ENCODE measurements around the gene CRACR2A.
A peak's percentile ranks its signal among the peaks of the same experiment; 100 is the strongest.

Gene CRACR2A

GRCh38 chr12:3753544-3754284 is 805 bp upstream of the CRACR2A start:
- FAIRE-seq (peak; percentile 64), DNase-seq (ENCODE audit: insufficient read length, low spot score) (no peak)
- TF ChIP-seq SPI1 (IDR thresholded peaks at IDR 0.05; ENCODE audit: low read depth, low read length) (no peak), POLR2AphosphoS5 (IDR thresholded peaks at IDR 0.05; ENCODE audit: low read depth, low read length) (no peak)

- DNase-seq (ENCODE audit: insufficient read length, low spot score): peak; percentile 72
- TF ChIP-seq POLR2A (IDR thresholded peaks at IDR 0.05; ENCODE audit: low read depth, low read length) (peak; percentile 90), TAF1 (IDR thresholded peaks at IDR 0.05; ENCODE audit: low read depth, low read length) (no peak), POU2F2 (IDR thresholded peaks at IDR 0.05; ENCODE audit: low read depth, low read length) (peak; percentile 78), SPI1 (IDR thresholded peaks at IDR 0.05; ENCODE audit: low read depth, low read length) (peak; percentile 61), POLR2AphosphoS5 (IDR thresholded peaks at IDR 0.05; ENCODE audit: low read depth, low read length) (peak; percentile 85), PAX5 (IDR thresholded peaks at IDR 0.05; ENCODE audit: insufficient read depth, low read length, severe bottlenecking) (peak; percentile 79)
- FAIRE-seq: peak; percentile 98
Observed at GRCh38 chr12:3752096-3752709, 706 bp downstream of the CRACR2A start.

- FAIRE-seq (peak; percentile 69), DNase-seq (ENCODE audit: insufficient read length, low spot score) (no peak)
- no peak for TF ChIP-seq PAX5 (IDR thresholded peaks at IDR 0.05; ENCODE audit: insufficient read depth, low read length, severe bottlenecking)
- no peak for TF ChIP-seq POLR2AphosphoS5 (IDR thresholded peaks at IDR 0.05; ENCODE audit: low read depth, low read length)
- no peak for TF ChIP-seq SPI1 (IDR thresholded peaks at IDR 0.05; ENCODE audit: low read depth, low read length)
- no peak for TF ChIP-seq TAF1 (IDR thresholded peaks at IDR 0.05; ENCODE audit: low read depth, low read length)
- TF ChIP-seq POU2F2 (IDR thresholded peaks at IDR 0.05; ENCODE audit: low read depth, low read length): no peak
- TF ChIP-seq POLR2A (IDR thresholded peaks at IDR 0.05; ENCODE audit: low read depth, low read length): no peak
Observed at GRCh38 chr12:3751151-3752095, 1.5 kb downstream of the CRACR2A start.

- DNase-seq (ENCODE audit: insufficient read length, low spot score) (no peak), FAIRE-seq (no peak)
- no peak for TF ChIP-seq SPI1 (IDR thresholded peaks at IDR 0.05; ENCODE audit: low read depth, low read length)
- TF ChIP-seq POU2F2 (IDR thresholded peaks at IDR 0.05; ENCODE audit: low read depth, low read length): no peak
- no peak for TF ChIP-seq POLR2AphosphoS5 (IDR thresholded peaks at IDR 0.05; ENCODE audit: low read depth, low read length)
- TF ChIP-seq POLR2A (IDR thresholded peaks at IDR 0.05; ENCODE audit: low read depth, low read length): no peak
Observed at GRCh38 chr12:3750616-3751015, 2.3 kb downstream of the CRACR2A start.

GRCh38 chr12:3748620-3749019 is 4.3 kb downstream of the CRACR2A start:
- DNase-seq (ENCODE audit: insufficient read length, low spot score) (no peak), FAIRE-seq (no peak)
- TF ChIP-seq POLR2AphosphoS5 (IDR thresholded peaks at IDR 0.05; ENCODE audit: low read depth, low read length) (no peak), POU2F2 (IDR thresholded peaks at IDR 0.05; ENCODE audit: low read depth, low read length) (no peak), POLR2A (IDR thresholded peaks at IDR 0.05; ENCODE audit: low read depth, low read length) (no peak), PAX5 (IDR thresholded peaks at IDR 0.05; ENCODE audit: insufficient read depth, low read length, severe bottlenecking) (no peak), TAF1 (IDR thresholded peaks at IDR 0.05; ENCODE audit: low read depth, low read length) (no peak), SPI1 (IDR thresholded peaks at IDR 0.05; ENCODE audit: low read depth, low read length) (no peak)

- FAIRE-seq (no peak), DNase-seq (ENCODE audit: insufficient read length, low spot score) (no peak)
- no peak for TF ChIP-seq PAX5 (IDR thresholded peaks at IDR 0.05; ENCODE audit: insufficient read depth, low read length, severe bottlenecking)
- no peak for TF ChIP-seq POU2F2 (IDR thresholded peaks at IDR 0.05; ENCODE audit: low read depth, low read length)
- TF ChIP-seq TAF1 (IDR thresholded peaks at IDR 0.05; ENCODE audit: low read depth, low read length): no peak
- TF ChIP-seq SPI1 (IDR thresholded peaks at IDR 0.05; ENCODE audit: low read depth, low read length): no peak
- no peak for TF ChIP-seq POLR2A (IDR thresholded peaks at IDR 0.05; ENCODE audit: low read depth, low read length)
- TF ChIP-seq POLR2AphosphoS5 (IDR thresholded peaks at IDR 0.05; ENCODE audit: low read depth, low read length): no peak
Observed at GRCh38 chr12:3747976-3748619, 4.8 kb downstream of the CRACR2A start.

- DNase-seq (ENCODE audit: insufficient read length, low spot score): no peak
- no peak for TF ChIP-seq POLR2A (IDR thresholded peaks at IDR 0.05; ENCODE audit: low read depth, low read length)
- no peak for TF ChIP-seq TAF1 (IDR thresholded peaks at IDR 0.05; ENCODE audit: low read depth, low read length)
- no peak for TF ChIP-seq POLR2AphosphoS5 (IDR thresholded peaks at IDR 0.05; ENCODE audit: low read depth, low read length)
- no peak for TF ChIP-seq PAX5 (IDR thresholded peaks at IDR 0.05; ENCODE audit: insufficient read depth, low read length, severe bottlenecking)
- no peak for TF ChIP-seq SPI1 (IDR thresholded peaks at IDR 0.05; ENCODE audit: low read depth, low read length)
- no peak for TF ChIP-seq POU2F2 (IDR thresholded peaks at IDR 0.05; ENCODE audit: low read depth, low read length)
- FAIRE-seq: no peak
Observed at GRCh38 chr12:3747543-3747942, 5.4 kb downstream of the CRACR2A start.

- FAIRE-seq: no peak
- no peak for TF ChIP-seq POLR2AphosphoS5 (IDR thresholded peaks at IDR 0.05; ENCODE audit: low read depth, low read length)
- TF ChIP-seq PAX5 (IDR thresholded peaks at IDR 0.05; ENCODE audit: insufficient read depth, low read length, severe bottlenecking): no peak
- no peak for TF ChIP-seq POU2F2 (IDR thresholded peaks at IDR 0.05; ENCODE audit: low read depth, low read length)
- no peak for TF ChIP-seq SPI1 (IDR thresholded peaks at IDR 0.05; ENCODE audit: low read depth, low read length)
- no peak for TF ChIP-seq TAF1 (IDR thresholded peaks at IDR 0.05; ENCODE audit: low read depth, low read length)
- no peak for DNase-seq (ENCODE audit: insufficient read length, low spot score)
Observed at GRCh38 chr12:3746758-3747157, 6.2 kb downstream of the CRACR2A start.

- no peak for FAIRE-seq
- DNase-seq (ENCODE audit: insufficient read length, low spot score): no peak
- no peak for TF ChIP-seq SPI1 (IDR thresholded peaks at IDR 0.05; ENCODE audit: low read depth, low read length)
Observed at GRCh38 chr12:3745152-3745551, 7.8 kb downstream of the CRACR2A start.
